ENCODE results near the gene E4F1. TPM values are rescaled to one million over a fixed set of nuclear protein-coding genes. Genes with fewer than 3 reads are reported as not detected.

E4F1 gene
- total RNA-seq, 1 donor, result 31.5 TPM

GRCh38 chr16:2284797-2285576, 61.6 kb downstream of the E4F1 start:
- H3K4me2 ChIP-seq (ENCODE audit: insufficient read depth, low read length), result no peak overlapping the region
- H3K4me3 ChIP-seq (ENCODE audit: insufficient read depth, low read length), result no peak overlapping the region
- peaks cover 15% of the 10 kb centered on the region for H3K27me3 ChIP-seq (ENCODE audit: insufficient read depth, low read length)
- no peaks in the 10 kb centered on the region for H4K20me1 ChIP-seq (ENCODE audit: insufficient read depth, low read length)
- TF ChIP-seq CTCF (IDR thresholded peaks at IDR 0.05; ENCODE audit: extremely low read depth, low read depth, low read length), result no peak
- H3K27ac ChIP-seq (ENCODE audit: low read depth, low read length), result no peak overlapping the region
- no peaks in the 10 kb centered on the region for H3K36me3 ChIP-seq (ENCODE audit: insufficient read depth, low read length)
- no peaks in the 10 kb centered on the region for H3K9me3 ChIP-seq (ENCODE audit: low read depth, low read length)
- H3K4me1 ChIP-seq (ENCODE audit: insufficient read depth, low read length), result no peaks in the 10 kb centered on the region
- DNase-seq (ENCODE audit: insufficient read length, low spot score, missing footprints), result peak; percentile 62
- no peak overlapping the region for H2AFZ ChIP-seq (ENCODE audit: low read length)
- H3K79me2 ChIP-seq (ENCODE audit: insufficient read depth, low read length), result no peaks in the 10 kb centered on the region

Small RNAs within 50 kb of the gene (small RNA-seq; reads per million reads assigned to genes)
- gene MIR3677 (0.82 reads per million, percentile 14 among the genes with 10 or more reads in this experiment), gene MIR4717 (not detected)

Other genes with a start within 250 kb of the E4F1 start
- under 0.01 and 0.29 TPM in 2 replicates for gene NOXO1, start 242.1 kb upstream of the E4F1 start, total RNA-seq
- gene GFER, start 239.4 kb upstream of the E4F1 start, total RNA-seq, result 8.7 and 12.1 TPM in 2 replicates
- gene SYNGR3, start 233.6 kb upstream of the E4F1 start, total RNA-seq, result under 0.01 and 0.59 TPM in 2 replicates
- 17.7 and 21.0 TPM in 2 replicates for gene ZNF598, start 213.8 kb upstream of the E4F1 start, total RNA-seq
- not detected in 2 replicates for gene NPW, start 203.8 kb upstream of the E4F1 start, total RNA-seq
- gene NHERF2, start 196.7 kb upstream of the E4F1 start, total RNA-seq, result 26.8 and 33.7 TPM in 2 replicates
- 22.8 and 24.8 TPM in 2 replicates for gene NTHL1, start 175.8 kb upstream of the E4F1 start, total RNA-seq
- gene TSC2, start 175.6 kb upstream of the E4F1 start, total RNA-seq, result 73.1 and 78.9 TPM in 2 replicates
- gene PKD1, start 87.7 kb upstream of the E4F1 start, total RNA-seq, result 139 and 180 TPM in 2 replicates
- 0.36 and 0.59 TPM in 2 replicates for gene RAB26, start 75.0 kb upstream of the E4F1 start, total RNA-seq
- 49.5 and 56.1 TPM in 2 replicates for gene TRAF7, start 67.8 kb upstream of the E4F1 start, total RNA-seq
- gene CASKIN1, start 27.0 kb upstream of the E4F1 start, total RNA-seq, result not detected in 2 replicates
- gene MLST8, start 18.1 kb upstream of the E4F1 start, total RNA-seq, result 30.8 and 44.2 TPM in 2 replicates
- gene BRICD5, start 12.7 kb upstream of the E4F1 start, total RNA-seq, result 1.5 and 2.5 TPM in 2 replicates
- 14.1 and 14.4 TPM in 2 replicates for gene PGP, start 8.8 kb upstream of the E4F1 start, total RNA-seq
- gene DNASE1L2, start 12.9 kb downstream of the E4F1 start, total RNA-seq, result 0.72 and 0.88 TPM in 2 replicates
- 42.3 and 44.5 TPM in 2 replicates for gene ECI1, start 28.0 kb downstream of the E4F1 start, total RNA-seq
- 64.2 and 81.1 TPM in 2 replicates for gene RNPS1, start 44.5 kb downstream of the E4F1 start, total RNA-seq
- 0.88 and 1.4 TPM in 2 replicates for gene ABCA3, start 117.1 kb downstream of the E4F1 start, total RNA-seq
- 6.9 and 7.4 TPM in 2 replicates for gene CCNF, start 205.9 kb downstream of the E4F1 start, total RNA-seq
- 3.5 and 5.1 TPM in 2 replicates for gene TEDC2, start 236.5 kb downstream of the E4F1 start, total RNA-seq
- under 0.01 and 0.36 TPM in 2 replicates for gene NTN3, start 247.7 kb downstream of the E4F1 start, total RNA-seq

Data from osteoblast (primary cell).